ENCODE measurements around the gene SCAMP5. TPM values are rescaled to one million over a fixed set of nuclear protein-coding genes. Genes with fewer than 3 reads are reported as not detected.

SCAMP5 gene
- total and polyA plus RNA-seq, 2 of the 13 experiments (the other 11 are each of a cell fraction or from before 2014, with no cell fraction given) = 34.3 to 49.0 TPM

- Histone ChIP-seq H3K36me3 (replicated peaks in 1 of 2; ENCODE audit: control insufficient read depth in 1 of 2, insufficient read depth in 2 of 2, low read length in 2 of 2) (peaks cover 3 to 8% of the 10 kb centered on the region in 2 experiments; a peak in 4 of 5 replicates), H3K79me2 (ENCODE audit: insufficient read depth, low read length) (no peaks in the 10 kb centered on the region), H3K4me2 (ENCODE audit: low read depth, low read length) (no peak overlapping the region), H3K27ac (ENCODE audit: extremely low read length, insufficient read depth, low read length) (no peak overlapping the region), H3K27me3 (ENCODE audit: control insufficient read depth in 1 of 2, insufficient read depth in 2 of 2, low read length in 2 of 2) (no peaks in the 10 kb centered on the region), H3K9me3 (ENCODE audit: low read length) (no peaks in the 10 kb centered on the region), H4K20me1 (ENCODE audit: insufficient read depth, low read length) (no peaks in the 10 kb centered on the region), H3K4me3 (replicated peaks in 1 of 3; ENCODE audit: insufficient read depth in 1 of 3, low read depth in 2 of 3, low read length in 3 of 3) (no peak overlapping the region), H3K9ac (ENCODE audit: insufficient read depth, low read depth, low read length) (no peak overlapping the region), H2AFZ (ENCODE audit: low read length) (no peak overlapping the region), H3K4me1 (ENCODE audit: insufficient read depth, low read length) (no peaks in the 10 kb centered on the region)
- intact Hi-C loops (cut with micrococcal nuclease; ENCODE audit: unreplicated experiment) = no loop called here
- in situ Hi-C loops (cut with HindIII; ENCODE audit: extremely low pct_ligation_motif_present, low pct_unique_long_range_greater_than_20kb) = no loop called here
- DNase-seq (ENCODE audit: low spot score) = no peak
- TF ChIP-seq POGZ (CRISPR knock-in tag; IDR thresholded peaks at IDR 0.05) (no peak), BRF2 (CRISPR knock-in tag; IDR thresholded peaks at IDR 0.05) (no peak), ZKSCAN5 (CRISPR knock-in tag; IDR thresholded peaks at IDR 0.05) (no peak), MTERF4 (CRISPR knock-in tag; IDR thresholded peaks at IDR 0.05) (no peak), IKZF5 (CRISPR knock-in tag; IDR thresholded peaks at IDR 0.05) (no peak), SOX6 (IDR thresholded peaks at IDR 0.05) (no peak), SOX6 (CRISPR knock-in tag; IDR thresholded peaks at IDR 0.05) (no peak)
- BruUV-seq (replicated peaks) = no TSS peak
- no peak for ATAC-seq
- POLR2A ChIA-PET = no interaction called here
- no peak for FAIRE-seq
- CTCF ChIA-PET (ENCODE audit: low intra/inter-chr PET ratio, low total read pairs) = no interaction called here
- WGBS (ENCODE audit: low lambda C conversion rate) = 95% methylated on average over 5 of the region's 5 CpGs
Measured at GRCh38 chr15:75008221-75008625, 12.9 kb downstream of the SCAMP5 start.

Data from HepG2 (cell line).